HL-60 (cell line): Measurements from ENCODE around the gene KRTAP10-8.
"Not testable (repeated sequence)": the region's sequence is repeated elsewhere in the genome, so short reads cannot be mapped to it uniquely, and the experiment has no call there.

Source experiments
- DNase-seq, 2 experiments: peaks; one replicate each; pipeline ENCODE4 v3.0.0-alpha.2; 2010 to 2020; ENCODE audit warnings: low read depth in 1 of 2, low spot score in 1 of 2
- H3K27ac ChIP-seq: fragments of 250-450 bp; sonication (Bioruptor Pico); replicated peaks from 2 replicates; pipeline ENCODE4 v1.5.1; 2020; ENCODE audit warnings: mild to moderate bottlenecking, moderate library complexity
- H3K27me3 ChIP-seq: fragments of 250-450 bp; sonication (Bioruptor Pico); 2 replicates; pipeline ENCODE4 v1.5.1; 2021; ENCODE audit warnings: mild to moderate bottlenecking, moderate library complexity; ENCODE audit not compliant: insufficient read depth, poor library complexity, severe bottlenecking
- H3K4me3 ChIP-seq: replicated peaks from 2 replicates; pipeline ENCODE4 v1.5.1; 2011; ENCODE audit warnings: mild to moderate bottlenecking, control low read depth, low read length; ENCODE audit not compliant: insufficient read depth
- GABPA ChIP-seq: IDR thresholded peaks from 2 replicates; pipeline ENCODE4 v1.6.1; 2012; ENCODE audit warnings: low read depth
- POLR2AphosphoS5 ChIP-seq: IDR thresholded peaks from 2 replicates; pipeline ENCODE4 v1.6.1; 2012; ENCODE audit warnings: low read depth
- SPI1 ChIP-seq: IDR thresholded peaks from 2 replicates; pipeline ENCODE4 v1.6.1; 2012; ENCODE audit warnings: low read depth, mild to moderate bottlenecking, borderline replicate concordance
- TF ChIP-seq, protein P1 (sequence below): IDR thresholded peaks from one replicate; pipeline ENCODE4 v1.5.1; 2011; ENCODE audit warnings: low read length, control low read depth, inconsistent platforms; ENCODE audit not compliant: insufficient read depth
- TF ChIP-seq, protein P2 (sequence below): IDR thresholded peaks from 2 replicates; pipeline ENCODE4 v1.6.1; 2012; ENCODE audit warnings: low read depth; ENCODE audit not compliant: insufficient replicate concordance

Gene KRTAP10-8

DNA sequence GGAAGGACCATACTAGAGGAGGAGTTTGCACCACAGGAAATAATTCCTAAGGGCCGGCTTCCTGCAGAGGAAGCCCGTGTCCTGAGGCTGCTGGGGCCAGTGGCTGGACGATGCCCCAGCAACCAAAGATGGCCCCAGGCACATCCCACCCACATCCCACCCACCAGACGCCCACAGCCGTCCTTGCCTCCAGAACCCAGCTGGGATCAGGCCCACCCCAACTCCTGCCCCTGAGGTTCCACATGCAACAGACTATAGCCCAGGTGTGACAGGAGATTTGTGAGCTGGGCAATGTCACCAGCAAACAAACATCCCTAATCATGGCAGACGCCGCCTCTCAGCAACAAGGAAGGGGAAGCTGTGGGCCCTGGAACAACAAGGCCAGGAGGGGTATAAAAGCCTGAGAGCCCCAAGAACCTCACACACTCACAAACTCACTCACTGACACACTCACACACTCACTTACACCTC is 14.8 kb downstream of the KRTAP10-8 start, which contains the start of gene KRTAP10-9:
KRTAP10-9 (plus strand) TSS at position 421 of the 471 bp plus-strand sequence. CDS start 79 bp downstream, outside the sequence.
- Histone ChIP-seq H3K4me3 (no peak within 1 kb of the TSS), H3K27me3 (no peaks in the 10 kb centered on the region), H3K27ac (no peak within 1 kb of the TSS)
- TF ChIP-seq POLR2AphosphoS5 (no peak), GABPA (no peak)
- TF ChIP-seq, protein P1, sequence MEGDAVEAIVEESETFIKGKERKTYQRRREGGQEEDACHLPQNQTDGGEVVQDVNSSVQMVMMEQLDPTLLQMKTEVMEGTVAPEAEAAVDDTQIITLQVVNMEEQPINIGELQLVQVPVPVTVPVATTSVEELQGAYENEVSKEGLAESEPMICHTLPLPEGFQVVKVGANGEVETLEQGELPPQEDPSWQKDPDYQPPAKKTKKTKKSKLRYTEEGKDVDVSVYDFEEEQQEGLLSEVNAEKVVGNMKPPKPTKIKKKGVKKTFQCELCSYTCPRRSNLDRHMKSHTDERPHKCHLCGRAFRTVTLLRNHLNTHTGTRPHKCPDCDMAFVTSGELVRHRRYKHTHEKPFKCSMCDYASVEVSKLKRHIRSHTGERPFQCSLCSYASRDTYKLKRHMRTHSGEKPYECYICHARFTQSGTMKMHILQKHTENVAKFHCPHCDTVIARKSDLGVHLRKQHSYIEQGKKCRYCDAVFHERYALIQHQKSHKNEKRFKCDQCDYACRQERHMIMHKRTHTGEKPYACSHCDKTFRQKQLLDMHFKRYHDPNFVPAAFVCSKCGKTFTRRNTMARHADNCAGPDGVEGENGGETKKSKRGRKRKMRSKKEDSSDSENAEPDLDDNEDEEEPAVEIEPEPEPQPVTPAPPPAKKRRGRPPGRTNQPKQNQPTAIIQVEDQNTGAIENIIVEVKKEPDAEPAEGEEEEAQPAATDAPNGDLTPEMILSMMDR = no peak
- TF ChIP-seq, protein P2, sequence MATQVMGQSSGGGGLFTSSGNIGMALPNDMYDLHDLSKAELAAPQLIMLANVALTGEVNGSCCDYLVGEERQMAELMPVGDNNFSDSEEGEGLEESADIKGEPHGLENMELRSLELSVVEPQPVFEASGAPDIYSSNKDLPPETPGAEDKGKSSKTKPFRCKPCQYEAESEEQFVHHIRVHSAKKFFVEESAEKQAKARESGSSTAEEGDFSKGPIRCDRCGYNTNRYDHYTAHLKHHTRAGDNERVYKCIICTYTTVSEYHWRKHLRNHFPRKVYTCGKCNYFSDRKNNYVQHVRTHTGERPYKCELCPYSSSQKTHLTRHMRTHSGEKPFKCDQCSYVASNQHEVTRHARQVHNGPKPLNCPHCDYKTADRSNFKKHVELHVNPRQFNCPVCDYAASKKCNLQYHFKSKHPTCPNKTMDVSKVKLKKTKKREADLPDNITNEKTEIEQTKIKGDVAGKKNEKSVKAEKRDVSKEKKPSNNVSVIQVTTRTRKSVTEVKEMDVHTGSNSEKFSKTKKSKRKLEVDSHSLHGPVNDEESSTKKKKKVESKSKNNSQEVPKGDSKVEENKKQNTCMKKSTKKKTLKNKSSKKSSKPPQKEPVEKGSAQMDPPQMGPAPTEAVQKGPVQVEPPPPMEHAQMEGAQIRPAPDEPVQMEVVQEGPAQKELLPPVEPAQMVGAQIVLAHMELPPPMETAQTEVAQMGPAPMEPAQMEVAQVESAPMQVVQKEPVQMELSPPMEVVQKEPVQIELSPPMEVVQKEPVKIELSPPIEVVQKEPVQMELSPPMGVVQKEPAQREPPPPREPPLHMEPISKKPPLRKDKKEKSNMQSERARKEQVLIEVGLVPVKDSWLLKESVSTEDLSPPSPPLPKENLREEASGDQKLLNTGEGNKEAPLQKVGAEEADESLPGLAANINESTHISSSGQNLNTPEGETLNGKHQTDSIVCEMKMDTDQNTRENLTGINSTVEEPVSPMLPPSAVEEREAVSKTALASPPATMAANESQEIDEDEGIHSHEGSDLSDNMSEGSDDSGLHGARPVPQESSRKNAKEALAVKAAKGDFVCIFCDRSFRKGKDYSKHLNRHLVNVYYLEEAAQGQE = no peak
- no peak for DNase-seq

DNA sequence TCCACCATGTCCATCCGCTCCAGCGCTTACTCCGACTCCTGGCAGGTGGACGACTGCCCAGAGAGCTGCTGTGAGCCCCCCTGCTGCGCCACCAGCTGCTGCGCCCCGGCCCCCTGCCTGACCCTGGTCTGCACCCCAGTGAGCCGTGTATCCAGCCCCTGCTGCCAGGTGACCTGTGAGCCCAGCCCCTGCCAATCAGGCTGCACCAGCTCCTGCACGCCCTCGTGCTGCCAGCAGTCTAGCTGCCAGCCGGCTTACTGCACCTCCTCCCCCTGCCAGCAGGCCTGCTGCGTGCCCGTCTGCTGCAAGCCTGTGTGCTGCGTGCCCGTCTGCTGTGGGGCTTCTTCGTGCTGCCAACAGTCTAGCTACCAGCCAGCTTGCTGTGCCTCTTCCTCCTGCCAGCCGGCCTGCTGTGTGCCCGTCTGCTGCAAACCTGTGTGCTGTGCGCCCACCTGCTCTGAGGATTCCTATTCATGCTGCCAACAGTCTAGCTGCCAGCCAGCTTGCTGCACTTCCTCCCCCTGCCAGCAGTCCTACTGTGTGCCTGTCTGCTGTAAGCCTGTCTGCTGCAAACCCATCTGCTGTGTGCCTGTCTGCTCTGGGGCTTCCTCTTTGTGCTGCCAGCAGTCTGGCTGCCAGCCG is 15.4 kb downstream of the KRTAP10-8 start:
- not testable (repeated sequence) for H3K27me3 ChIP-seq, DNase-seq, H3K4me3 ChIP-seq, H3K27ac ChIP-seq

DNA sequence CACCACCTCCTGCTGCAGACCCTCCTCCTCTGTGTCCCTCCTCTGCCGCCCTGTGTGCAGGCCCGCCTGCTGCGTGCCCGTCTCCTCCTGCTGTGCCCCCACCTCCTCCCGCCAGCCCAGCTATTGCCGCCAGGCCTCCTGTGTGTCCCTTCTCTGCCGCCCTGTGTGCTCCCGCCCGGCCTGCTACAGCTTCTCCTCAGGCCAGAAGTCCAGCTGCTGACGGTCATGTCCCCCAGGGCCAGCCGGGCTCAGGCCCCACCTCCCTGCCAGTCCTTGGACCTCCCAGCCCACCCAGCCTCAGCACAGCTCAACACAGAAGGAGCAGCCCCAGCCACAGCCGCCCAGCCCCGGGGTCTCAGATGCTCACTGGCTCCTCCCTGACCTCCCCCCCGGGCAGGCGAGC is 16.0 kb downstream of the KRTAP10-8 start:
- not testable (repeated sequence) for H3K27me3 ChIP-seq, DNase-seq, H3K27ac ChIP-seq, H3K4me3 ChIP-seq

DNA sequence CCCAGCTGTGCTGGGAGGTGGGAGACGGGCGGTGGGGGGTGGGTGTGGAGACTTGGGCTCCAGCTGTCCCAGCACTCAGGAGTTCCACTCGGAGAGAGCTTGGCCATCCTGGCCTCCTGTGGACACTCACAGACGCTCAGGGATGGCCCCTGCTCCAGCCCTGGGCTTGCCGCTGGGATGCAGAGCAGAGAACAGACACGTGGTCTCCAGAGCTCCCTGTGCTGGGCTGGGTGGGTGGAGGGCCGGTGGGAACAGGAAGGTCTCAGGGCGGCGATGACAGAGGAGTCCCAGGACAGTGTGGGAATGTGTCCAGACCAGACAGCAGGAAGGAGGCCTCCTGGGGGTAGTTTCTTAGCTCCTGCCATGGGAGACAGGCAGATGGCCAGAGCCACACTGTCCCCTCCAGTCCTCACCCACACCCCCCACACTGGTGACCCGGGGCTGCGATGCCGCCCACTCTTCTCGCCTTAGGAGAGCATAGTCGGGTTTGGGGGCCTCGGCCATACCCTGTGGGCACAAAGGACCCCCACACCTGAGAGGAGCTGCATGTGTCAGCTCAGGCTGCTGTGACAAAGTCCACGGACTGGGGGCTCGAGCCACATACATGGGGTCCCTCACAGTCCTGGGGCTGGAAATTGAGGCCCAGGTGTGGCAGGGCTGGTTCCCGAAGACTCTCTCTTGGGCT is 17.0 kb downstream of the KRTAP10-8 start:
- H3K27ac ChIP-seq = no peak overlapping the region
- DNase-seq = no peak
- H3K27me3 ChIP-seq = no peaks in the 10 kb centered on the region
- H3K4me3 ChIP-seq = no peak overlapping the region
- no peak for TF ChIP-seq SPI1
- TF ChIP-seq, protein P2 = no peak
- TF ChIP-seq, protein P1 = no peak
- no peak for TF ChIP-seq POLR2AphosphoS5
- TF ChIP-seq GABPA = no peak

DNA sequence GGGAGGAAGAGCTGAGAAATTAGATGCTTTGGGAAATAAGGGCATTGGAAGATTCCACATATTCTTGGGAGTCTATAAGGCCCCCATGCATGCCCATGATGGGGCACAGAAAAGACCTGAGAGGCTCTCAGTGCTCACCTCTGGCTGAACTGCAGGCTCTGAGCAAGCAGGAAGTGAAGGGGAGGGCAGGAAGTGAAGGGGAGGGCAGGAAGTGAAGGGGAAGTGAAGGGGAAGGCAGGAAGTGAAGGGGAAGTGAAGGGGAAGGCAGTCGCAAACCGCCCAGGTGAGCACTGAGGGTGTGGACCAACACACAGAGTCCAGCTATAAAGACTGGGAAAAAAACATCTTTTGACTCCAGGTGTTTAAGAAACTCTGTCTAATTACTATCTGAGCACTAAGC is 18.6 kb downstream of the KRTAP10-8 start:
- no peak overlapping the region for H3K4me3 ChIP-seq
- H3K27me3 ChIP-seq = no peaks in the 10 kb centered on the region
- H3K27ac ChIP-seq = no peak overlapping the region
- TF ChIP-seq, protein P2 = no peak
- TF ChIP-seq SPI1 = no peak
- TF ChIP-seq, protein P1 = no peak
- TF ChIP-seq GABPA = no peak
- TF ChIP-seq POLR2AphosphoS5 = no peak
- no peak for DNase-seq
